ENCODE data around the gene HOXB7.

DNA sequence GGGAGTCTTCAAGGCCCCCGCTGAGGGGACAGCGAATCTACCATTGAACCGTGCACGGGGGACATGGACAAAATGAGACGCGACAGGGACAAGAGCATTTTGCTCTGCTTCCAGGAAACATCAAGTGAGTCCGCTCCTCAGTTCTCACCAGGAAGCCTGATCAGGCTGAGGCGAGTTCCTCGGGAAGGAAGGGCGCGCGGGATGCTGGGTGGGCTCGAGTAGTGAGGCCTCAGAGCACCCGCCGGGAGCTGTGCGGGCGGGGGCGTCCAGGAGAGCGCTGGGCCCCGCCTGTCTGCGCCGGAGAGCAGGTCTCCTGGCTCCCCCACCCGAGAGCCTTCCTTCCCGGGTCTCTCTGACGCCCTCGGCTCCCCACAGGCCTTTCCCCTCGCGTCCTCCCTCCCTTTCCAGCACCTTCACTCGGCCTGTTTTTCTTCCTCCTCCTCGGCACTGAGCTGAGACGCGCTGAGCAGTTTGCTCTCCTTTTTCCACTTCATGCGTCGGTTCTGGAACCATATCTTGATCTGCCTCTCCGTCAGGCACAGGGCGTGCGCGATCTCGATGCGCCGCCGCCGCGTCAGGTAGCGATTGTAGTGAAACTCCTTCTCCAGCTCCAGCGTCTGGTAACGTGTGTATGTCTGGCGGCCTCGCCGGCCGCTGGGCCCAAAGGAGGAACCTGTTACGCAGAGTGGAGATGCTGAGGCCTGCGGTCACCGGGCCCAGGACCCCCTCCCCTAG lies 14.7 kb downstream of the HOXB7 start:
- TF ChIP-seq, protein P1, sequence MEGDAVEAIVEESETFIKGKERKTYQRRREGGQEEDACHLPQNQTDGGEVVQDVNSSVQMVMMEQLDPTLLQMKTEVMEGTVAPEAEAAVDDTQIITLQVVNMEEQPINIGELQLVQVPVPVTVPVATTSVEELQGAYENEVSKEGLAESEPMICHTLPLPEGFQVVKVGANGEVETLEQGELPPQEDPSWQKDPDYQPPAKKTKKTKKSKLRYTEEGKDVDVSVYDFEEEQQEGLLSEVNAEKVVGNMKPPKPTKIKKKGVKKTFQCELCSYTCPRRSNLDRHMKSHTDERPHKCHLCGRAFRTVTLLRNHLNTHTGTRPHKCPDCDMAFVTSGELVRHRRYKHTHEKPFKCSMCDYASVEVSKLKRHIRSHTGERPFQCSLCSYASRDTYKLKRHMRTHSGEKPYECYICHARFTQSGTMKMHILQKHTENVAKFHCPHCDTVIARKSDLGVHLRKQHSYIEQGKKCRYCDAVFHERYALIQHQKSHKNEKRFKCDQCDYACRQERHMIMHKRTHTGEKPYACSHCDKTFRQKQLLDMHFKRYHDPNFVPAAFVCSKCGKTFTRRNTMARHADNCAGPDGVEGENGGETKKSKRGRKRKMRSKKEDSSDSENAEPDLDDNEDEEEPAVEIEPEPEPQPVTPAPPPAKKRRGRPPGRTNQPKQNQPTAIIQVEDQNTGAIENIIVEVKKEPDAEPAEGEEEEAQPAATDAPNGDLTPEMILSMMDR (IDR thresholded peaks at IDR 0.05): no peak
- no peak for TF ChIP-seq POLR2A (IDR thresholded peaks at IDR 0.05)
